Esophagus squamous epithelium (tissue), 4 donors: ENCODE measurements around the gene MNDA.

Source experiments
- POLR2A ChIP-seq, 4 donors: fragments of 450-650 bp; IDR thresholded peaks; one replicate each; pipeline ENCODE4 v1.6.1; 2017; ENCODE audit warnings: antibody characterized with exemption in 4 of 4, mild to moderate bottlenecking in 4 of 4, moderate library complexity in 3 of 4
- TF ChIP-seq, protein P1 (sequence below), 6 experiments: fragments of 450-650 bp in 4 of 6; fragments of 200-600 bp in 2 of 6; sonication (generic) in 2 of 6; IDR thresholded peaks; one replicate each; pipeline ENCODE4 v1.5.1; 2016 to 2019; ENCODE audit warnings: antibody characterized with exemption in 6 of 6, mild to moderate bottlenecking in 4 of 6, moderate library complexity in 4 of 6

DNA sequence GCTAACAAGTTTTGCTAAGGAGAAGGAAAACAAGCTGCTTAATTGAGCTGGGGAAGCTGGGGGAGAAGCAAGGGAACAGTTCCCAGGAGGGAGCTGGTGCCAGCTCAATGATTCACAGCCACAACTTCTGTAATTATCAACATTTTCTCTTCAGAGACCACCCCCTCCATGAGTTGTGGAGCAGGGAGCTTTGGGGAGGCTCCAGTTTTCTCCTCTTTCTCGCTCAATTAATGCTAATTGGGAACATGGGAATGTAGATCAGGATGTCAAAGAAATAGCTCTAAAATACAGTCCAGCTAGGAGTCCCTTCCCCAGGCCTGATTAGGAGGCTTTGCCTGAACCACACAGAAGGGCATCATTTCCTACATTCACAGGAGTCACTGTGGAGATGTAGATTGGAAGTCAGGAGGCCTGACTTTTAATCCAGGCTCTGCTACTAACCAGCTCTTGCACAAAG, 12.1 kb upstream of the MNDA start:
- TF ChIP-seq, protein P1, sequence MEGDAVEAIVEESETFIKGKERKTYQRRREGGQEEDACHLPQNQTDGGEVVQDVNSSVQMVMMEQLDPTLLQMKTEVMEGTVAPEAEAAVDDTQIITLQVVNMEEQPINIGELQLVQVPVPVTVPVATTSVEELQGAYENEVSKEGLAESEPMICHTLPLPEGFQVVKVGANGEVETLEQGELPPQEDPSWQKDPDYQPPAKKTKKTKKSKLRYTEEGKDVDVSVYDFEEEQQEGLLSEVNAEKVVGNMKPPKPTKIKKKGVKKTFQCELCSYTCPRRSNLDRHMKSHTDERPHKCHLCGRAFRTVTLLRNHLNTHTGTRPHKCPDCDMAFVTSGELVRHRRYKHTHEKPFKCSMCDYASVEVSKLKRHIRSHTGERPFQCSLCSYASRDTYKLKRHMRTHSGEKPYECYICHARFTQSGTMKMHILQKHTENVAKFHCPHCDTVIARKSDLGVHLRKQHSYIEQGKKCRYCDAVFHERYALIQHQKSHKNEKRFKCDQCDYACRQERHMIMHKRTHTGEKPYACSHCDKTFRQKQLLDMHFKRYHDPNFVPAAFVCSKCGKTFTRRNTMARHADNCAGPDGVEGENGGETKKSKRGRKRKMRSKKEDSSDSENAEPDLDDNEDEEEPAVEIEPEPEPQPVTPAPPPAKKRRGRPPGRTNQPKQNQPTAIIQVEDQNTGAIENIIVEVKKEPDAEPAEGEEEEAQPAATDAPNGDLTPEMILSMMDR (IDR thresholded peaks at IDR 0.05), result no peak
- TF ChIP-seq POLR2A (IDR thresholded peaks at IDR 0.05), result no peak
